Panc1 (cell line): Measurements from ENCODE around the gene JAG1. TPM values are rescaled to one million over a fixed set of nuclear protein-coding genes. Genes with fewer than 3 reads are reported as not detected.

Experiments used
- ATAC-seq: fragments of 200-7000 bp; cut with Tn5 transposase; 2 replicates; pipeline ENCODE4 v1.9.1; 2020; ENCODE audit warnings: mild to moderate bottlenecking, moderate library complexity
- BruUV-seq: library from RNA; stranded (reverse); fragments of 400-500 nt; replicated peaks from 2 replicates; lab custom pipeline; 2021; lab: Mats Ljungman, UMichigan
- CTCF ChIA-PET: fragments of 300-600 bp; sonication (Branson Sonifier 250); formaldehyde crosslinking; loops from one replicate; lab custom pipeline; 2022; ENCODE audit warnings: antibody characterized with exemption; lab: Charles Lee
- POLR2A ChIA-PET: fragments of 300-600 bp; sonication (Branson Sonifier 250); formaldehyde crosslinking; loops from one replicate; lab custom pipeline; 2022; ENCODE audit warnings: antibody characterized with exemption; lab: Charles Lee
- DNase-seq: peaks from one replicate; pipeline ENCODE4 v3.0.0-alpha.2; 2010; ENCODE audit warnings: low read depth, low spot score
- H3K27ac ChIP-seq: 2 replicates; pipeline ENCODE4 v1.5.1; 2011; ENCODE audit warnings: mild to moderate bottlenecking, low read length, inconsistent platforms
- H3K27me3 ChIP-seq: fragments of 200-500 bp; sonication (Bioruptor generic); 2 replicates; pipeline ENCODE4 v1.6.0; 2014; ENCODE audit warnings: low read length, inconsistent platforms; ENCODE audit not compliant: control insufficient read depth, insufficient read depth
- H3K36me3 ChIP-seq: fragments of 200-500 bp; sonication (Bioruptor generic); 2 replicates; pipeline ENCODE4 v1.5.1; 2014; ENCODE audit warnings: inconsistent platforms, mild to moderate bottlenecking, low read length, moderate library complexity; ENCODE audit not compliant: control insufficient read depth, insufficient read depth
- H3K4me1 ChIP-seq: 2 replicates; pipeline ENCODE4 v1.5.1; 2011; ENCODE audit warnings: inconsistent platforms, mild to moderate bottlenecking, low read length, moderate library complexity; ENCODE audit not compliant: control insufficient read depth, insufficient read depth
- H3K4me3 ChIP-seq, 2 experiments: 2 replicates each; pipeline ENCODE4 v1.5.1; 2011 to 2012; ENCODE audit warnings: low read depth in 2 of 2, low read length in 2 of 2, mild to moderate bottlenecking in 2 of 2, inconsistent platforms in 1 of 2, moderate library complexity in 1 of 2
- H3K9me3 ChIP-seq: fragments of 200-500 bp; sonication (Bioruptor generic); 2 replicates; pipeline ENCODE4 v1.5.1; 2014; ENCODE audit warnings: low read depth, mild to moderate bottlenecking, inconsistent platforms, low read length, moderate library complexity; ENCODE audit not compliant: control insufficient read depth, insufficient read depth
- POLR2AphosphoS5 ChIP-seq: IDR thresholded peaks from 2 replicates; pipeline ENCODE4 v1.6.1; 2012; ENCODE audit warnings: mild to moderate bottlenecking, low read depth, low read length, moderate library complexity
- REST ChIP-seq, 2 experiments: IDR thresholded peaks; 2 replicates each; pipeline ENCODE4 v1.6.1; 2011 to 2012; ENCODE audit warnings: low read depth in 2 of 2, control low read depth in 1 of 2, low read length in 1 of 2, mild to moderate bottlenecking in 1 of 2, moderate library complexity in 1 of 2; ENCODE audit not compliant: insufficient read depth in 1 of 2
- SIN3A ChIP-seq: IDR thresholded peaks from 2 replicates; pipeline ENCODE4 v1.6.1; 2012; ENCODE audit warnings: low read depth, mild to moderate bottlenecking, low read length, moderate library complexity, borderline replicate concordance; ENCODE audit not compliant: insufficient read depth
- TCF7L2 ChIP-seq: IDR thresholded peaks from 2 replicates; pipeline ENCODE4 v1.6.1; 2011; ENCODE audit warnings: mild to moderate bottlenecking, low read depth, low read length, inconsistent platforms
- in situ Hi-C: cut with HindIII; loops from 2 replicates; pipeline ENCODE4 v1.10.0; 2016; ENCODE audit warnings: low sequenced_read_pairs, low pct_unique_long_range_greater_than_20kb
- intact Hi-C: fragments of 100-400 bp; cut with micrococcal nuclease; formaldehyde crosslinking; loops from one replicate; pipeline ENCODE4 v1.10.0; 2022; ENCODE audit not compliant: unreplicated experiment
- total RNA-seq: library from RNA; stranded (reverse); gene quantifications from one replicate; pipeline ENCODE4 v1.2.1, GENCODE V29; 2021; ENCODE audit not compliant: unreplicated experiment
- TF ChIP-seq, protein P1 (sequence below): fragments of 450-650 bp; IDR thresholded peaks from 2 replicates; pipeline ENCODE4 v1.5.1; 2017; ENCODE audit warnings: mild to moderate bottlenecking

JAG1 gene
- total RNA-seq, 1 experiment from 2014 or later: 21.2 TPM

GRCh38 chr20:10604865-10605440 is 68.8 kb downstream of the JAG1 start:
- Histone ChIP-seq H3K27ac (0 out of 2 replicates have a peak overlapping the region, but pooled peaks have one; percentile 26), H3K9me3 (no peaks in the 10 kb centered on the region; the same call in 1 of the 2 replicates), H3K36me3 (no peaks in the 10 kb centered on the region), H3K27me3 (no peaks in the 10 kb centered on the region), H3K4me3 (no peak overlapping the region), H3K4me1 (peaks cover 17% of the 10 kb centered on the region)
- TF ChIP-seq, protein P1, sequence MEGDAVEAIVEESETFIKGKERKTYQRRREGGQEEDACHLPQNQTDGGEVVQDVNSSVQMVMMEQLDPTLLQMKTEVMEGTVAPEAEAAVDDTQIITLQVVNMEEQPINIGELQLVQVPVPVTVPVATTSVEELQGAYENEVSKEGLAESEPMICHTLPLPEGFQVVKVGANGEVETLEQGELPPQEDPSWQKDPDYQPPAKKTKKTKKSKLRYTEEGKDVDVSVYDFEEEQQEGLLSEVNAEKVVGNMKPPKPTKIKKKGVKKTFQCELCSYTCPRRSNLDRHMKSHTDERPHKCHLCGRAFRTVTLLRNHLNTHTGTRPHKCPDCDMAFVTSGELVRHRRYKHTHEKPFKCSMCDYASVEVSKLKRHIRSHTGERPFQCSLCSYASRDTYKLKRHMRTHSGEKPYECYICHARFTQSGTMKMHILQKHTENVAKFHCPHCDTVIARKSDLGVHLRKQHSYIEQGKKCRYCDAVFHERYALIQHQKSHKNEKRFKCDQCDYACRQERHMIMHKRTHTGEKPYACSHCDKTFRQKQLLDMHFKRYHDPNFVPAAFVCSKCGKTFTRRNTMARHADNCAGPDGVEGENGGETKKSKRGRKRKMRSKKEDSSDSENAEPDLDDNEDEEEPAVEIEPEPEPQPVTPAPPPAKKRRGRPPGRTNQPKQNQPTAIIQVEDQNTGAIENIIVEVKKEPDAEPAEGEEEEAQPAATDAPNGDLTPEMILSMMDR: no peak
- TF ChIP-seq SIN3A (no peak), POLR2AphosphoS5 (no peak), TCF7L2 (no peak), REST (IDR thresholded peaks at IDR 0.05; ENCODE audit: insufficient read depth in 1 of 2, low read depth in 2 of 2, low read length in 1 of 2) (no peak)
- BruUV-seq: no TSS peak
- DNase-seq (no peak), ATAC-seq (no peak)
- intact Hi-C loops (no loop called here), in situ Hi-C loops (no loop called here)
- ChIA-PET POLR2A (no interaction called here), CTCF (interaction anchor here (0.6 kb wide), 1 partner anchor 69 kb away, joined by 3 read pairs; the partner anchor contains the start of gene JAG1)

DNA sequence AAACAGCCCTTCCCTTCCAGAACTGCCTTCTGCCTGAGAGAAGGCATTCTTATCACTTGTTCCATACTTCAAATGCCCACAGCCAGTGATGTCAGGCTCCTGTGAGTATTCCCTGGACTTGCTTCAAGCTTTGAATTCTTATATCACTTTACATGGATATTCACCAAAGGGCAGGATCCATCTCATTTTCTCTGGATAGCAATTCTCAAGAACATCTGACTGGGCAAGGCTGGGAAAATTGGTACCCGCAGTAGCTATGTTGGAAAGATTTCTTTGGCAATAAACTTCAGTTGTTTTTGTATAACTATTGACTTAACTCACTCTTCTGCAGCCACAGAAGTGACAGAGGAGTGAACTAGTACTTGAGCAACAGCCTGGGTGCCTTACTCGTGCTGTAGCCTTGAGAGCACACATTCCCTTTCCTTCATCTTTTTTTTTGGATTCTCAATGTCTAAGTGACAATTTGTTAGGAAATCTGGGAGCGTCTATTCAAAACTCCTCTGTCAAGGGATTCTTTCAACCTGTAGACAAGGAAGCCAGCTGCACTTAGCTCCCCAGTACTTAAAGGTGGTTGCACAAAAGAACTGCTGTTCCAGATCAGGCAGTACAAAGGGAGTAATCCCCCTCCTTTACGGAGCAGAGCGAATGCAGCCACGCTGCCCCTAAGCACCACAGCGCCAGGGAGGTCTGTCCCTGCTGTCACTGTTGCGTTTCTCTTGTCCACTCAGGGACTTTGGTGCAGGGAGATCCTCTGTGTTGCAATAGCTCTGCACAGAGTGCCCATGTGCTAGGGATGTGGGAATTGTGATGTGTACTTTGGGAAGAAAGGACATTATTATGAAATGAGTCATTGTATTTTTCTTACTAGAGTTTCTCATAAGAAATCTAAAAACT is 69.6 kb downstream of the JAG1 start:
- ATAC-seq: peak; percentile 95
- DNase-seq: peak; percentile 89
- H3K4me3 ChIP-seq: peak overlapping the region in 1 of 2 experiments; percentile 21; a peak in 2 of 4 replicates
- H3K9me3 ChIP-seq: no peaks in the 10 kb centered on the region; the same call in 1 of the 2 replicates
- peak overlapping the region; percentile 52; the same call in 1 of the 2 replicates for H3K27ac ChIP-seq
- peaks cover 17% of the 10 kb centered on the region for H3K4me1 ChIP-seq
- no peak for TF ChIP-seq SIN3A
- TF ChIP-seq, protein P1: no peak
- TF ChIP-seq TCF7L2: no peak
- TF ChIP-seq POLR2AphosphoS5: no peak
- TF ChIP-seq REST (IDR thresholded peaks at IDR 0.05; ENCODE audit: insufficient read depth in 1 of 2, low read depth in 2 of 2, low read length in 1 of 2): no peak
- CTCF ChIA-PET: interaction anchor here (0.5 kb wide), 1 partner anchor 70 kb away, joined by 4 read pairs; no protein-coding TSS in a partner anchor
- H3K27me3 ChIP-seq: no peaks in the 10 kb centered on the region
- in situ Hi-C loops: no loop called here
- intact Hi-C loops: no loop called here
- H3K36me3 ChIP-seq: no peaks in the 10 kb centered on the region
- BruUV-seq: no TSS peak
- POLR2A ChIA-PET: no interaction called here
